GM12878 (cell line): ENCODE measurements around the gene SOBP. TPM values are rescaled to one million over a fixed set of nuclear protein-coding genes. Genes with fewer than 3 reads are reported as not detected.

Experiments
- ATAC-seq: fragments of 200-7000 bp; cut with Tn5 transposase; 3 replicates; pipeline ENCODE4 v1.9.1; 2020; ENCODE audit warnings: mild to moderate bottlenecking, moderate library complexity
- BruUV-seq: library from RNA; stranded (reverse); fragments of 400-500 nt; replicated peaks from 2 replicates; lab custom pipeline; 2021; lab: Mats Ljungman, UMichigan
- CTCF ChIA-PET: fragments of 300-600 bp; sonication (Branson Sonifier 250); formaldehyde crosslinking; extraction: SDS; loops from one replicate; lab custom pipeline; 2021; ENCODE audit warnings: inconsistent platforms; lab: Yijun Ruan, JAX
- POLR2A ChIA-PET: fragments of 350-600 bp; formaldehyde crosslinking; extraction: SDS; loops from one replicate; lab custom pipeline; 2021; ENCODE audit warnings: inconsistent platforms; lab: Charles Lee
- RAD21 ChIA-PET: fragments of 300-600 bp; sonication (Branson Sonifier 250); formaldehyde crosslinking; loops from one replicate; lab custom pipeline; 2023; ENCODE audit warnings: antibody characterized with exemption; ENCODE audit not compliant: unreplicated experiment; lab: Charles Lee
- SMC1A ChIA-PET: fragments of 300-600 bp; sonication (Branson Sonifier 250); formaldehyde crosslinking; loops from one replicate; lab custom pipeline; 2023; ENCODE audit not compliant: unreplicated experiment, uncharacterized antibody; lab: Charles Lee
- DNase-seq: peaks from one replicate; pipeline ENCODE4 v3.0.0-alpha.2; 2011; ENCODE audit warnings: low read depth, low spot score
- FAIRE-seq: peaks from 3 replicates; lab custom pipeline; 2011; peaks lifted over from hg19 to GRCh38; lab: Jason Lieb, UNC
- H2AFZ ChIP-seq: 2 replicates; pipeline ENCODE4 v1.6.0; 2011; ENCODE audit warnings: low read depth, low read length, control low read depth; ENCODE audit not compliant: control insufficient read depth
- H3K27ac ChIP-seq: 2 replicates; pipeline ENCODE4 v1.5.1; 2011; ENCODE audit warnings: control low read depth; ENCODE audit not compliant: control insufficient read depth, insufficient read depth
- H3K27me3 ChIP-seq, 2 experiments: replicated peaks in 1 of 2; 2 replicates each; pipeline versions ENCODE4 v1.6.0 to v1.6.1; 2011; ENCODE audit warnings: low read length in 1 of 2; ENCODE audit not compliant: control insufficient read depth in 2 of 2, insufficient read depth in 2 of 2
- H3K36me3 ChIP-seq, 2 experiments: 2 replicates each; pipeline ENCODE4 v1.5.1; 2011; ENCODE audit warnings: low read length in 1 of 2; ENCODE audit not compliant: control insufficient read depth in 2 of 2, insufficient read depth in 2 of 2
- H3K4me1 ChIP-seq: 2 replicates; pipeline ENCODE4 v1.6.1; 2011; ENCODE audit warnings: mild to moderate bottlenecking, low read length, moderate library complexity, mixed read lengths; ENCODE audit not compliant: control insufficient read depth, insufficient read depth
- H3K4me2 ChIP-seq: 2 replicates; pipeline ENCODE4 v1.6.0; 2011; ENCODE audit warnings: control low read depth; ENCODE audit not compliant: control insufficient read depth, insufficient read depth
- H3K4me3 ChIP-seq: fragments of 200-600 bp; sonication (generic); 2 replicates; pipeline ENCODE4 v1.5.1; 2016
- H3K79me2 ChIP-seq: 2 replicates; pipeline ENCODE4 v1.6.0; 2011; ENCODE audit warnings: low read length; ENCODE audit not compliant: control insufficient read depth, insufficient read depth
- H3K9ac ChIP-seq: 2 replicates; pipeline ENCODE4 v1.8.0; 2011; ENCODE audit warnings: low read length, control low read depth, mixed read lengths; ENCODE audit not compliant: control insufficient read depth, insufficient read depth
- H3K9me3 ChIP-seq: replicated peaks from 3 replicates; pipeline ENCODE4 v1.5.1; 2011; ENCODE audit warnings: mild to moderate bottlenecking, low read length; ENCODE audit not compliant: control insufficient read depth, insufficient read depth
- H4K20me1 ChIP-seq: 2 replicates; pipeline ENCODE4 v1.6.0; 2011; ENCODE audit not compliant: control insufficient read depth, insufficient read depth
- ASH2L ChIP-seq: fragments of 300-600, 200-600 bp; sonication (generic); IDR thresholded peaks from 2 replicates; pipeline ENCODE4 v1.6.1; 2017; ENCODE audit warnings: low read depth, mild to moderate bottlenecking, borderline replicate concordance
- CHD4 ChIP-seq: fragments of 200-600 bp; sonication (generic); IDR thresholded peaks from 2 replicates; pipeline ENCODE4 v1.6.1; 2016; ENCODE audit warnings: mild to moderate bottlenecking
- ESRRA ChIP-seq: IDR thresholded peaks from 2 replicates; pipeline ENCODE4 v1.6.1; 2012; ENCODE audit warnings: mild to moderate bottlenecking, low read length, improper control_type of control experiment
- FOXK2 ChIP-seq: fragments of 450-650 bp; IDR thresholded peaks from 2 replicates; pipeline ENCODE4 v1.6.1; 2017; ENCODE audit warnings: mild to moderate bottlenecking, moderate library complexity
- HCFC1 ChIP-seq: fragments of 150-350 bp; IDR thresholded peaks from 2 replicates; pipeline ENCODE4 v1.6.1; 2014; ENCODE audit warnings: low read length
- JUND ChIP-seq: IDR thresholded peaks from 2 replicates; pipeline ENCODE4 v1.6.1; 2012; ENCODE audit warnings: low read depth, mild to moderate bottlenecking, low read length, improper control_type of control experiment, moderate library complexity
- MEF2B ChIP-seq: fragments of 450-650 bp; IDR thresholded peaks from 2 replicates; pipeline ENCODE4 v1.6.1; 2018; ENCODE audit warnings: mild to moderate bottlenecking, moderate library complexity; ENCODE audit not compliant: partially characterized antibody, poor library complexity, severe bottlenecking
- RELA ChIP-seq: fragments of 450-650 bp; IDR thresholded peaks from 2 replicates; pipeline ENCODE4 v1.8.0; 2014; ENCODE audit warnings: borderline replicate concordance; ENCODE audit not compliant: partially characterized antibody
- ZNF207 ChIP-seq: fragments of 450-650 bp; IDR thresholded peaks from 2 replicates; pipeline ENCODE4 v1.6.1; 2014; ENCODE audit warnings: antibody characterized with exemption, mild to moderate bottlenecking, borderline replicate concordance
- WGBS: methylation state at CpG from one replicate; pipeline ENCODE4 v1.1.6; 2016; ENCODE audit warnings: low lambda C conversion rate; ENCODE audit not compliant: insufficient replicate concordance, insufficient coverage; ENCODE audit errors: missing lambda C conversion rate; 5-methylcytosine and 5-hydroxymethylcytosine counted together
- in situ Hi-C: fragments of 300-500 bp; cut with MboI; formaldehyde crosslinking; loops from 9 replicates; pipeline ENCODE4 v1.14.3; 2018; ENCODE audit warnings: mixed read lengths
- intact Hi-C: fragments of 100-400 bp; cut with micrococcal nuclease; formaldehyde crosslinking; loops from one replicate; pipeline ENCODE4 v1.14.2; 2022; ENCODE audit not compliant: unreplicated experiment
- polyA plus RNA-seq, 11 experiments: library from polyadenylated mRNA; depleted of rRNA in 4 of 11; unstranded in 6 of 11; stranded (reverse) in 5 of 11; fragments of >200 nt; fragmentation: Nextera tagmentation in 4 of 11; fragmentation: Illumina TruSeq in 1 of 11; extraction: Ambion mirVana in 4 of 11; extraction: Trizol in 1 of 11; gene quantifications; 1 replicate in 1 of 11; 2 replicates in 10 of 11; pipeline versions ENCODE4 v1.2.1 to v1.2.3, GENCODE V29; 2011 to 2016; ENCODE audit warnings: inconsistent platforms in 2 of 11, missing spikeins in 2 of 11, low read depth in 1 of 11
- total RNA-seq, 4 experiments: library from RNA; depleted of rRNA in 3 of 4; stranded (reverse); fragments of >200 nt in 3 of 4; fragmentation: Illumina TruSeq in 1 of 4; extraction: Trizol in 1 of 4; gene quantifications; 2 replicates each; pipeline versions ENCODE4 v1.2.1 to v1.2.3, GENCODE V29; 2013 to 2021
- TF ChIP-seq, protein P1 (sequence below): IDR thresholded peaks from 2 replicates; pipeline ENCODE4 v1.6.1; 2011; ENCODE audit warnings: low read depth, mild to moderate bottlenecking, low read length, moderate library complexity, borderline replicate concordance; ENCODE audit errors: extremely low read depth

SOBP gene
- total and polyA plus RNA-seq, 10 of the 15 experiments (the other 5 are each of a cell fraction or from before 2014, with no cell fraction given) = 0.49 to 1.9 (median 0.78) TPM

DNA sequence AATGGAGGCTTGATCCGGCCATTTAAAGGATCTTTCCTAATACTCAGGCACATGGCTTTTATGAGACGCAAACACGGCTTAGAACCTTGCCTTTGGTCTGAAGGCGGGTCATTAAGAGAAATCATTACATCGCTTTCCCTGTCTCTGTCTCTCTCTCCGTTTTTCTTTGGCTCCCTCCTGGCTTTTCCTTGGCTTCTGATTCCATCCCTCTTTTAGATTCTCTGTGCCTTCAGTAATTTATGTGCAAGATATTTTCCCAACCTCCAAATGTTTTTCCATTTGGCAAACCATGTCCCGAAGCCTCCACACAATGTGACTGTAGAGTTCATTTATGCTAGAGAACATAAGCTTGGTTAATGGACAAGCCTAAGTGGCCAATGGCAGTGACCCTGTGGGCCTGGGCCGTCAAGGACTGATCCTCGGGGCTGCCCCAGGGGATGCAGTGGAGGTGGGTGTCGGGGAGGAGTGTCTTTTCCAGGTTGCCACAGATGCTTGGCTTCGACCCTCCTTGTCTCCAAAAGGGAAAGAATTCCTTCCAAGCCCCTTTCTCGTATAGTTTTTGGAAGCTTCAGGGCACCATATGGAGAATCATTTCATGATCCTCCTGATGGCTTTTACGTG lies 177.2 kb downstream of the SOBP start:
- Histone ChIP-seq H3K27ac (no peak overlapping the region), H3K4me1 (peaks cover 33% of the 10 kb centered on the region), H4K20me1 (no peaks in the 10 kb centered on the region), H2AFZ (no peak overlapping the region), H3K79me2 (no peaks in the 10 kb centered on the region), H3K9ac (no peak overlapping the region), H3K4me3 (no peak overlapping the region), H3K27me3 (no peaks in the 10 kb centered on the region), H3K36me3 (no peaks in the 10 kb centered on the region), H3K9me3 (no peaks in the 10 kb centered on the region), H3K4me2 (no peak overlapping the region)
- CTCF ChIA-PET = interaction anchor here (0.6 to 1.8 kb wide), 3 partner anchors 11 to 349 kb away, joined by 3 to 8 read pairs (median 4); no protein-coding TSS in a partner anchor
- intact Hi-C loops = no loop called here
- ATAC-seq = no peak
- 85% methylated on average over 13 of the region's 13 CpGs for WGBS
- DNase-seq = no peak
- RAD21 ChIA-PET = no interaction called here
- TF ChIP-seq HCFC1 = no peak
- no peak for TF ChIP-seq ESRRA
- FAIRE-seq = no peak
- SMC1A ChIA-PET = interaction anchor here (0.6 to 1.8 kb wide), 2 partner anchors 17 to 360 kb away, joined by 3 to 4 read pairs; no protein-coding TSS in a partner anchor
- POLR2A ChIA-PET = interaction anchor here (1.0 kb wide), 1 partner anchor 9 kb away, joined by 3 read pairs; no protein-coding TSS in a partner anchor
- no TSS peak for BruUV-seq
- in situ Hi-C loops = no loop called here

DNA sequence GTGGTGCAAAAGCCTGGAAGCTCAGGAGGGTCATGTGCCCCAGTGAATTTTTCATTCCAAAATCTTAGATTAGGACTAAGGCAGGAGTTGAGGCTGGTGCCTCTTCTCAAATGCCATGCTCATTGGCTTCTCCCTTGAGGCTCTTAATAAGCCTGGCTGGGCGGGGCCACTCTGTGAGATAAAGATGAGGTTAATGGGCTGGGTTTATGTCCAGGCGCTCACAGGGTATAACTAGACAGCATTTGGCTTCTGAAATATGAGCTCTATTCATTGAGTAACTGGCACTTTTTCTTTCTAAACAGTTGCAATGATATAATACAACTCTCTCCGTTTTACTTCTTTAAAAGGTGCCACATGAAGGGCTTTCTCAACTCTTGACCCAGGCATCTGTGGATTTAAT lies 177.9 kb downstream of the SOBP start:
- in situ Hi-C loops (no loop called here), intact Hi-C loops (no loop called here)
- no peak overlapping the region for H2AFZ ChIP-seq
- H3K4me3 ChIP-seq = no peak overlapping the region
- no peak overlapping the region for H3K4me2 ChIP-seq
- no peak for TF ChIP-seq JUND
- TF ChIP-seq ASH2L = no peak
- no peak for TF ChIP-seq CHD4
- no peak for TF ChIP-seq ZNF207
- no peak for TF ChIP-seq FOXK2
- TF ChIP-seq, protein P1, sequence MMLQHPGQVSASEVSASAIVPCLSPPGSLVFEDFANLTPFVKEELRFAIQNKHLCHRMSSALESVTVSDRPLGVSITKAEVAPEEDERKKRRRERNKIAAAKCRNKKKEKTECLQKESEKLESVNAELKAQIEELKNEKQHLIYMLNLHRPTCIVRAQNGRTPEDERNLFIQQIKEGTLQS = no peak
- TF ChIP-seq RELA = no peak
- no peak for TF ChIP-seq MEF2B
- ChIA-PET POLR2A (interaction anchor here (1.0 kb wide), 1 partner anchor 9 kb away, joined by 3 read pairs; no protein-coding TSS in a partner anchor), RAD21 (no interaction called here), SMC1A (interaction anchor here (0.6 kb wide), 1 partner anchor 361 kb away, joined by 3 read pairs; no protein-coding TSS in a partner anchor), CTCF (interaction anchor here (0.6 to 1.0 kb wide), 2 partner anchors 12 to 315 kb away, joined by 3 to 4 read pairs; no protein-coding TSS in a partner anchor)
- no peak for FAIRE-seq
- H3K4me1 ChIP-seq = peaks cover 33% of the 10 kb centered on the region
- no peaks in the 10 kb centered on the region for H3K27me3 ChIP-seq
- WGBS = 75% methylated on average over 3 of the region's 3 CpGs
- no peak for DNase-seq
- no peaks in the 10 kb centered on the region for H4K20me1 ChIP-seq
- no peaks in the 10 kb centered on the region for H3K36me3 ChIP-seq
- H3K79me2 ChIP-seq = no peaks in the 10 kb centered on the region
- BruUV-seq = no TSS peak
- no peak overlapping the region for H3K27ac ChIP-seq
- no peak for ATAC-seq
- H3K9ac ChIP-seq = no peak overlapping the region
- no peaks in the 10 kb centered on the region for H3K9me3 ChIP-seq
